ENCODE data around the gene SPTLC2.
"Not testable (repeated sequence)": the region's sequence is repeated elsewhere in the genome, so short reads cannot be mapped to it uniquely, and the experiment has no call there.

The SPTLC2 gene

GRCh38 chr14:77549451-77549850 is 67.0 kb downstream of the SPTLC2 start:
- Histone ChIP-seq H3K4me1 (ENCODE audit: control insufficient read depth, insufficient read depth, low read length) (no peaks in the 10 kb centered on the region), H3K27ac (ENCODE audit: low read length) (no peak overlapping the region), H3K4me3 (ENCODE audit: low read length in 2 of 2) (no peak overlapping the region), H3K27me3 (ENCODE audit: control insufficient read depth in 1 of 2, insufficient read depth in 2 of 2, low read length in 2 of 2) (no peaks in the 10 kb centered on the region), H3K9me3 (ENCODE audit: control insufficient read depth in 2 of 2, low read length in 2 of 2) (no peaks in the 10 kb centered on the region), H3K36me3 (ENCODE audit: control insufficient read depth in 2 of 2, insufficient read depth in 2 of 2, low read length in 2 of 2) (peaks cover 14 to 17% of the 10 kb centered on the region in 2 donors), H3K9ac (ENCODE audit: low read length in 2 of 2) (no peak overlapping the region)

- no peak overlapping the region for H3K27ac ChIP-seq (ENCODE audit: low read length)
- no peak overlapping the region for H3K4me3 ChIP-seq (ENCODE audit: low read length in 2 of 2)
- peaks cover 13 to 14% of the 10 kb centered on the region in 2 donors for H3K36me3 ChIP-seq (ENCODE audit: control insufficient read depth in 2 of 2, insufficient read depth in 2 of 2, low read length in 2 of 2)
- no peaks in the 10 kb centered on the region for H3K27me3 ChIP-seq (ENCODE audit: control insufficient read depth in 1 of 2, insufficient read depth in 2 of 2, low read length in 2 of 2)
- no peaks in the 10 kb centered on the region for H3K9me3 ChIP-seq (ENCODE audit: control insufficient read depth in 2 of 2, low read length in 2 of 2)
- peaks cover 2% of the 10 kb centered on the region for H3K4me1 ChIP-seq (ENCODE audit: control insufficient read depth, insufficient read depth, low read length)
- H3K9ac ChIP-seq (ENCODE audit: low read length in 2 of 2): no peak overlapping the region
Observed at GRCh38 chr14:77547512-77548180, 68.8 kb downstream of the SPTLC2 start.

- peaks cover 10% of the 10 kb centered on the region in 2 donors for H3K36me3 ChIP-seq (ENCODE audit: control insufficient read depth in 2 of 2, insufficient read depth in 2 of 2, low read length in 2 of 2)
- H3K4me3 ChIP-seq (ENCODE audit: low read length in 2 of 2); H3K4me1 ChIP-seq (ENCODE audit: control insufficient read depth, insufficient read depth, low read length); H3K9me3 ChIP-seq (ENCODE audit: control insufficient read depth in 2 of 2, low read length in 2 of 2); H3K9ac ChIP-seq (ENCODE audit: low read length in 2 of 2); H3K27me3 ChIP-seq (ENCODE audit: control insufficient read depth in 1 of 2, insufficient read depth in 2 of 2, low read length in 2 of 2); H3K27ac ChIP-seq (ENCODE audit: low read length): not testable (repeated sequence)
Observed at GRCh38 chr14:77545171-77545570, 71.3 kb downstream of the SPTLC2 start.

GRCh38 chr14:77544571-77544970 is 71.9 kb downstream of the SPTLC2 start:
- H3K4me3 ChIP-seq (ENCODE audit: low read length in 2 of 2): no peak overlapping the region
- H3K27me3 ChIP-seq (ENCODE audit: control insufficient read depth in 1 of 2, insufficient read depth in 2 of 2, low read length in 2 of 2): no peaks in the 10 kb centered on the region
- no peak overlapping the region for H3K27ac ChIP-seq (ENCODE audit: low read length)
- no peak overlapping the region for H3K9ac ChIP-seq (ENCODE audit: low read length in 2 of 2)
- H3K9me3 ChIP-seq (ENCODE audit: control insufficient read depth in 2 of 2, low read length in 2 of 2): no peaks in the 10 kb centered on the region
- peaks cover 10% of the 10 kb centered on the region in 2 donors for H3K36me3 ChIP-seq (ENCODE audit: control insufficient read depth in 2 of 2, insufficient read depth in 2 of 2, low read length in 2 of 2)
- H3K4me1 ChIP-seq (ENCODE audit: control insufficient read depth, insufficient read depth, low read length): peaks cover 4% of the 10 kb centered on the region

- no peak overlapping the region for H3K27ac ChIP-seq (ENCODE audit: low read length)
- no peaks in the 10 kb centered on the region for H3K9me3 ChIP-seq (ENCODE audit: control insufficient read depth in 2 of 2, low read length in 2 of 2)
- H3K4me3 ChIP-seq (ENCODE audit: low read length in 2 of 2): no peak overlapping the region
- H3K27me3 ChIP-seq (ENCODE audit: control insufficient read depth in 1 of 2, insufficient read depth in 2 of 2, low read length in 2 of 2): no peaks in the 10 kb centered on the region
- no peak overlapping the region for H3K9ac ChIP-seq (ENCODE audit: low read length in 2 of 2)
- H3K36me3 ChIP-seq (ENCODE audit: control insufficient read depth in 2 of 2, insufficient read depth in 2 of 2, low read length in 2 of 2): peaks cover 3 to 6% of the 10 kb centered on the region in 2 donors
- H3K4me1 ChIP-seq (ENCODE audit: control insufficient read depth, insufficient read depth, low read length): peaks cover 4% of the 10 kb centered on the region
Observed at GRCh38 chr14:77543637-77544334, 72.7 kb downstream of the SPTLC2 start.

- H3K36me3 ChIP-seq (ENCODE audit: control insufficient read depth in 2 of 2, insufficient read depth in 2 of 2, low read length in 2 of 2): peaks cover 2 to 3% of the 10 kb centered on the region in 2 donors
- no peak overlapping the region for H3K9ac ChIP-seq (ENCODE audit: low read length in 2 of 2)
- peaks cover 4% of the 10 kb centered on the region for H3K4me1 ChIP-seq (ENCODE audit: control insufficient read depth, insufficient read depth, low read length)
- no peak overlapping the region for H3K27ac ChIP-seq (ENCODE audit: low read length)
- H3K27me3 ChIP-seq (ENCODE audit: control insufficient read depth in 1 of 2, insufficient read depth in 2 of 2, low read length in 2 of 2): no peaks in the 10 kb centered on the region
- no peak overlapping the region for H3K4me3 ChIP-seq (ENCODE audit: low read length in 2 of 2)
- H3K9me3 ChIP-seq (ENCODE audit: control insufficient read depth in 2 of 2, low read length in 2 of 2): no peaks in the 10 kb centered on the region
Observed at GRCh38 chr14:77543240-77543551, 73.2 kb downstream of the SPTLC2 start.

GRCh38 chr14:77542421-77543239 is 73.8 kb downstream of the SPTLC2 start:
- H3K27me3 ChIP-seq (ENCODE audit: control insufficient read depth in 1 of 2, insufficient read depth in 2 of 2, low read length in 2 of 2): no peaks in the 10 kb centered on the region
- no peak overlapping the region for H3K4me3 ChIP-seq (ENCODE audit: low read length in 2 of 2)
- peaks cover 4% of the 10 kb centered on the region for H3K4me1 ChIP-seq (ENCODE audit: control insufficient read depth, insufficient read depth, low read length)
- no peaks in the 10 kb centered on the region for H3K9me3 ChIP-seq (ENCODE audit: control insufficient read depth in 2 of 2, low read length in 2 of 2)
- no peak overlapping the region for H3K9ac ChIP-seq (ENCODE audit: low read length in 2 of 2)
- no peak overlapping the region for H3K27ac ChIP-seq (ENCODE audit: low read length)
- H3K36me3 ChIP-seq (ENCODE audit: control insufficient read depth in 2 of 2, insufficient read depth in 2 of 2, low read length in 2 of 2): peaks cover 2 to 3% of the 10 kb centered on the region in 2 donors

GRCh38 chr14:77541905-77542304 is 74.5 kb downstream of the SPTLC2 start:
- Histone ChIP-seq H3K9ac (ENCODE audit: low read length in 2 of 2) (no peak overlapping the region), H3K4me1 (ENCODE audit: control insufficient read depth, insufficient read depth, low read length) (peaks cover 4% of the 10 kb centered on the region), H3K27me3 (ENCODE audit: control insufficient read depth in 1 of 2, insufficient read depth in 2 of 2, low read length in 2 of 2) (no peaks in the 10 kb centered on the region), H3K9me3 (ENCODE audit: control insufficient read depth in 2 of 2, low read length in 2 of 2) (no peaks in the 10 kb centered on the region), H3K36me3 (ENCODE audit: control insufficient read depth in 2 of 2, insufficient read depth in 2 of 2, low read length in 2 of 2) (no peaks in the 10 kb centered on the region), H3K27ac (ENCODE audit: low read length) (no peak overlapping the region), H3K4me3 (ENCODE audit: low read length in 2 of 2) (no peak overlapping the region)

GRCh38 chr14:77536951-77537350 is 79.5 kb downstream of the SPTLC2 start:
- not testable (repeated sequence) for H3K27me3 ChIP-seq (ENCODE audit: control insufficient read depth in 1 of 2, insufficient read depth in 2 of 2, low read length in 2 of 2); H3K27ac ChIP-seq (ENCODE audit: low read length); H3K4me1 ChIP-seq (ENCODE audit: control insufficient read depth, insufficient read depth, low read length); H3K4me3 ChIP-seq (ENCODE audit: low read length in 2 of 2); H3K9me3 ChIP-seq (ENCODE audit: control insufficient read depth in 2 of 2, low read length in 2 of 2); H3K9ac ChIP-seq (ENCODE audit: low read length in 2 of 2); H3K36me3 ChIP-seq (ENCODE audit: control insufficient read depth in 2 of 2, insufficient read depth in 2 of 2, low read length in 2 of 2)

- Histone ChIP-seq H3K36me3 (ENCODE audit: control insufficient read depth in 2 of 2, insufficient read depth in 2 of 2, low read length in 2 of 2) (peaks cover 0 to 9% of the 10 kb centered on the region in 2 donors), H3K27me3 (ENCODE audit: control insufficient read depth in 1 of 2, insufficient read depth in 2 of 2, low read length in 2 of 2) (no peaks in the 10 kb centered on the region)
Observed at GRCh38 chr14:77531071-77531470, 85.4 kb downstream of the SPTLC2 start.

More at GRCh38 chr14:77531071-77531470, 85.4 kb downstream of the SPTLC2 start:
- H3K9ac ChIP-seq (ENCODE audit: low read length in 2 of 2): no peak overlapping the region
- no peak overlapping the region for H3K27ac ChIP-seq (ENCODE audit: low read length)
- no peak overlapping the region for H3K4me3 ChIP-seq (ENCODE audit: low read length in 2 of 2)
- H3K9me3 ChIP-seq (ENCODE audit: control insufficient read depth in 2 of 2, low read length in 2 of 2): no peaks in the 10 kb centered on the region
- H3K4me1 ChIP-seq (ENCODE audit: control insufficient read depth, insufficient read depth, low read length): no peaks in the 10 kb centered on the region

All from stomach smooth muscle (tissue), 2 donors.